Measurements from ENCODE around the gene RTF1. TPM values are rescaled to one million over a fixed set of nuclear protein-coding genes. Genes with fewer than 3 reads are reported as not detected.

RTF1 gene
- total RNA-seq, 2 experiments from 2014 or later = 28.6 to 46.9 TPM

DNA sequence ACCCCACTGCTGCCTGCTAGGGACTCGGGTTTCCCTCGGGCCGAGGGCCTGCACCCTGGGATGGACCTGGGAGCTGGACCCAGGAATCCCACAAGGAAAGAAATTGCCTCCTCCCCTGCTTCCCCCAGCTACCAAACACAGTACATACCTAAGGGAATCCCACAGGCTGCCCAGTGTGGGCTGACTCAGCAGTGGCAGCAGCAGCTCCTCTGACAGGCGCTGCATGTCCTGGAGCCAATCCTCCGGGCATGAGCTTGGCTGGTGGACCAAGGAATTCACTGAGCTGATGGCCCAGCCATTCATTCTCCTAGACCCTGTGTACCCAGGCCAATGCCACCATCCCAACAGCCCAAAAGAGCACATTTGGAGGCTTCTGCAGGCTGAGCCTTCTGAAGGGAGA, 106.2 kb downstream of the RTF1 start:
- Histone ChIP-seq H3K36me3 (ENCODE audit: insufficient read depth, low read length) (peaks cover 27% of the 10 kb centered on the region; the same call in 1 of the 2 replicates), H3K9me3 (ENCODE audit: low read length) (no peaks in the 10 kb centered on the region), H3K79me2 (ENCODE audit: insufficient read depth, low read depth, low read length) (no peaks in the 10 kb centered on the region), H3K9me2 (ENCODE audit: insufficient read depth, low read length) (no peaks in the 10 kb centered on the region), H3K4me2 (ENCODE audit: low read length) (no peak overlapping the region), H4K20me1 (ENCODE audit: insufficient read depth, low read length) (no peaks in the 10 kb centered on the region), H3K4me3 (ENCODE audit: low read depth, low read length, poor library complexity, severe bottlenecking) (no peak overlapping the region), H3K27ac (ENCODE audit: low read depth, low read length, poor library complexity, severe bottlenecking) (no peak overlapping the region), H2AFZ (ENCODE audit: low read length) (no peak overlapping the region), H3K4me1 (ENCODE audit: insufficient read depth, low read length, poor library complexity, severe bottlenecking) (no peaks in the 10 kb centered on the region)
- POLR2A ChIA-PET = no interaction called here
- CTCF ChIA-PET (ENCODE audit: unreplicated experiment) = no interaction called here
- TF ChIP-seq CTCF (conservative IDR thresholded peaks at IDR 0.05; ENCODE audit: low read length) (no peak), EZH2phosphoT487 (IDR thresholded peaks at IDR 0.05; ENCODE audit: borderline replicate concordance, low read depth, low read length) (no peak)
- BruUV-seq (replicated peaks) = no TSS peak
- intact Hi-C loops (cut with micrococcal nuclease; ENCODE audit: unreplicated experiment) = no loop called here
- DNase-seq (ENCODE audit: low spot score) = no peak

DNA sequence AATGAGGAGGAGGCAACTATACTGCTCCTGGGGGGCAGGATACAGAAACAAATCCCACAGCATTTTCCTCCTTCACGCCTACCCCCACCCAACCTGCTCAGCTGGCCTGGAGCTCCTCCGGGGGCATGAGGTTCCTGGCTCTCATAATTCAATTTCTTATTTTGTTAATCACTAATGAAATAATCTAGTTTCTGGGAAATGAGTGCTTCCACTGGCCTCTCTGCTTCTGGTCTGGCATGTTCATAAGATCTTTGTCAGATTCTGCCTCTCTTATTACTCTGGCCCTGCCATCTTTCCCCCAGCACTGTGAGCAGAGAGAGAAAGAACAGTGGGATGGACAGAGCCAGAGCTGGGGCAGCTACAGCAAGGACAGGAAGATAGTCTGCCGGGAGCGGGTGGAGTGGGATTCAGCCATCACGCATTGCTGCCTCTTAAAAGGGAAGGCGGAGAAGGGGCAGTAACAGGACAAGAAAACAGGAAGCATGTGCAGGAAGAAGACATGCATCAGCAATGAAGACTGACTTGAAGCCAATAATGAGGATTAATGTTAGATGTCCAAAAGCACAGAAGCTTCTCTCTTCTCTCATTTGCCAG, 113.6 kb downstream of the RTF1 start:
- no peaks in the 10 kb centered on the region for H3K9me2 ChIP-seq (ENCODE audit: insufficient read depth, low read length)
- intact Hi-C loops (cut with micrococcal nuclease; ENCODE audit: unreplicated experiment) = no loop called here
- H3K79me2 ChIP-seq (ENCODE audit: insufficient read depth, low read depth, low read length) = no peaks in the 10 kb centered on the region
- ChIA-PET CTCF (ENCODE audit: unreplicated experiment) (no interaction called here), POLR2A (no interaction called here)
- H4K20me1 ChIP-seq (ENCODE audit: insufficient read depth, low read length) = no peaks in the 10 kb centered on the region
- TF ChIP-seq EZH2phosphoT487 (IDR thresholded peaks at IDR 0.05; ENCODE audit: borderline replicate concordance, low read depth, low read length) = no peak
- TF ChIP-seq CTCF (conservative IDR thresholded peaks at IDR 0.05; ENCODE audit: low read length) = no peak
- H3K4me1 ChIP-seq (ENCODE audit: insufficient read depth, low read length, poor library complexity, severe bottlenecking) = peaks cover 11% of the 10 kb centered on the region
- DNase-seq (ENCODE audit: low spot score) = peak; percentile 32
- H3K27ac ChIP-seq (ENCODE audit: low read depth, low read length, poor library complexity, severe bottlenecking) = peak overlapping the region; percentile 21
- peak overlapping the region; percentile 43 for H3K4me2 ChIP-seq (ENCODE audit: low read length)
- no TSS peak for BruUV-seq (replicated peaks)
- no peak overlapping the region for H3K4me3 ChIP-seq (ENCODE audit: low read depth, low read length, poor library complexity, severe bottlenecking)
- H3K9me3 ChIP-seq (ENCODE audit: low read length) = no peaks in the 10 kb centered on the region
- H3K36me3 ChIP-seq (ENCODE audit: insufficient read depth, low read length) = peaks cover 82% of the 10 kb centered on the region
- peak overlapping the region; percentile 14; the same call in 1 of the 2 replicates for H2AFZ ChIP-seq (ENCODE audit: low read length)

Small RNA genes within 50 kb of the gene (small RNA-seq; reads per million reads assigned to genes)
- not detected for gene RNU6-1169P

Other genes starting within 250 kb of the RTF1 start
- gene EXD1, start 186.3 kb upstream of the RTF1 start, total RNA-seq (2014; rRNA removed; shearing (Covaris generic)) = not detected in 2 replicates
- gene EXD1, start 186.3 kb upstream of the RTF1 start, total RNA-seq (2022) = not detected in 2 replicates
- 19.4 and 32.4 TPM in 2 replicates for gene CHP1, start 185.8 kb upstream of the RTF1 start, total RNA-seq (2014; rRNA removed; shearing (Covaris generic))
- gene CHP1, start 185.8 kb upstream of the RTF1 start, total RNA-seq (2022) = 52.4 and 52.6 TPM in 2 replicates
- gene OIP5, start 84.5 kb upstream of the RTF1 start, total RNA-seq (2014; rRNA removed; shearing (Covaris generic)) = 29.4 and 42.5 TPM in 2 replicates
- 28.4 and 29.9 TPM in 2 replicates for gene OIP5, start 84.5 kb upstream of the RTF1 start, total RNA-seq (2022)
- gene NUSAP1, start 84.2 kb upstream of the RTF1 start, total RNA-seq (2014; rRNA removed; shearing (Covaris generic)) = 411 and 470 TPM in 2 replicates
- gene NUSAP1, start 84.2 kb upstream of the RTF1 start, total RNA-seq (2022) = 293 and 317 TPM in 2 replicates
- 14.9 and 15.9 TPM in 2 replicates for gene NDUFAF1, start 14.6 kb upstream of the RTF1 start, total RNA-seq (2014; rRNA removed; shearing (Covaris generic))
- 21.0 and 22.0 TPM in 2 replicates for gene NDUFAF1, start 14.6 kb upstream of the RTF1 start, total RNA-seq (2022)
- gene ITPKA, start 76.8 kb downstream of the RTF1 start, total RNA-seq (2014; rRNA removed; shearing (Covaris generic)) = not detected in 2 replicates
- not detected in 2 replicates for gene ITPKA, start 76.8 kb downstream of the RTF1 start, total RNA-seq (2022)
- 0.10 and 0.22 TPM in 2 replicates for gene LTK, start 96.7 kb downstream of the RTF1 start, total RNA-seq (2014; rRNA removed; shearing (Covaris generic))
- gene LTK, start 96.7 kb downstream of the RTF1 start, total RNA-seq (2022) = 0.11 TPM in 2 replicates
- gene RPAP1, start 127.2 kb downstream of the RTF1 start, total RNA-seq (2014; rRNA removed; shearing (Covaris generic)) = 19.3 and 24.3 TPM in 2 replicates
- 39.9 and 51.6 TPM in 2 replicates for gene RPAP1, start 127.2 kb downstream of the RTF1 start, total RNA-seq (2022)
- gene TYRO3, start 142.1 kb downstream of the RTF1 start, total RNA-seq (2014; rRNA removed; shearing (Covaris generic)) = not detected in 2 replicates
- 0.13 and 0.48 TPM in 2 replicates for gene TYRO3, start 142.1 kb downstream of the RTF1 start, total RNA-seq (2022)
- 48.8 and 60.1 TPM in 2 replicates for gene MGA, start 243.3 kb downstream of the RTF1 start, total RNA-seq (2014; rRNA removed; shearing (Covaris generic))
- gene MGA, start 243.3 kb downstream of the RTF1 start, total RNA-seq (2022) = 59.1 and 59.2 TPM in 2 replicates